HG03045 (cell line): ENCODE results near the gene CDYL.

Experiments
- ATAC-seq: cut with Tn5 transposase; IDR thresholded peaks from one replicate; pipeline ENCODE4 v1.9.1; 2021; ENCODE audit warnings: mild to moderate bottlenecking, moderate library complexity; ENCODE audit not compliant: unreplicated experiment

Gene CDYL

GRCh38 chr6:4776131-4776492, at the start of gene CDYL:
Gene CDYL, plus strand, starts transcription at chr6:4776404. Its CDS starts 380 bp downstream, at chr6:4776784.
- peak; percentile 71 for ATAC-seq

GRCh38 chr6:4726645-4727044, 49.6 kb upstream of the CDYL start:
- ATAC-seq, result no peak

- ATAC-seq, result no peak
These were observed 49.0 kb upstream of the CDYL start for GRCh38 chr6:4727217-4727616.

GRCh38 chr6:4727671-4728435, 48.4 kb upstream of the CDYL start:
- no peak for ATAC-seq

GRCh38 chr6:4728436-4728769, 47.8 kb upstream of the CDYL start:
- no peak for ATAC-seq

- no peak for ATAC-seq
These were observed 47.3 kb upstream of the CDYL start for GRCh38 chr6:4728926-4729325.

GRCh38 chr6:4731996-4732395, 44.2 kb upstream of the CDYL start:
- ATAC-seq, result no peak

- no peak for ATAC-seq
These were observed 43.4 kb upstream of the CDYL start for GRCh38 chr6:4732691-4733315.

GRCh38 chr6:4736371-4736873, 39.8 kb upstream of the CDYL start:
- ATAC-seq, result no peak

- no peak for ATAC-seq
These were observed 36.2 kb upstream of the CDYL start for GRCh38 chr6:4740032-4740431.

- ATAC-seq, result no peak
These were observed 33.1 kb upstream of the CDYL start for GRCh38 chr6:4743062-4743461.

- ATAC-seq, result no peak
These were observed 32.3 kb upstream of the CDYL start for GRCh38 chr6:4743926-4744325.

- ATAC-seq, result no peak
These were observed 28.6 kb upstream of the CDYL start for GRCh38 chr6:4747588-4747987.

GRCh38 chr6:4751823-4752464, 24.3 kb upstream of the CDYL start:
- ATAC-seq, result no peak

GRCh38 chr6:4756247-4756646, 20.0 kb upstream of the CDYL start:
- ATAC-seq, result no peak

- ATAC-seq, result no peak
These were observed 16.2 kb upstream of the CDYL start for GRCh38 chr6:4759997-4760396.

- no peak for ATAC-seq
These were observed 15.4 kb upstream of the CDYL start for GRCh38 chr6:4760773-4761172.

GRCh38 chr6:4762294-4762693, 13.9 kb upstream of the CDYL start:
- no peak for ATAC-seq

GRCh38 chr6:4763921-4764320, 12.3 kb upstream of the CDYL start:
- ATAC-seq, result no peak

- ATAC-seq, result no peak
These were observed 7.4 kb upstream of the CDYL start for GRCh38 chr6:4768815-4769214.

GRCh38 chr6:4772750-4773149, 3.5 kb upstream of the CDYL start:
- ATAC-seq, result no peak

GRCh38 chr6:4773181-4773580, 3.0 kb upstream of the CDYL start:
- no peak for ATAC-seq
